Smooth muscle cell (in vitro differentiated cells): Measurements from ENCODE around the gene RANBP10. TPM values are rescaled to one million over a fixed set of nuclear protein-coding genes. Genes with fewer than 3 reads are reported as not detected.
"Not testable (repeated sequence)": the region's sequence is repeated elsewhere in the genome, so short reads cannot be mapped to it uniquely, and the experiment has no call there.

Experiments
- DNase-seq: peaks from one replicate; lab custom pipeline; 2025; ENCODE audit not compliant: unreplicated experiment; lab: John Stamatoyannopoulos, UW
- H2AFZ ChIP-seq: fragments of 200-600 bp; sonication (generic); 2 replicates; pipeline ENCODE4 v1.6.0; 2016; ENCODE audit warnings: antibody characterized with exemption, low read depth, mild to moderate bottlenecking
- H3F3A ChIP-seq: fragments of 200-600 bp; sonication (generic); 2 replicates; pipeline ENCODE4 v1.6.0; 2017; ENCODE audit warnings: antibody characterized with exemption, low read depth
- H3K27ac ChIP-seq: fragments of 200-600 bp; sonication (generic); 2 replicates; pipeline ENCODE4 v1.5.1; 2016; ENCODE audit warnings: low read depth, mild to moderate bottlenecking
- H3K27me3 ChIP-seq: fragments of 200-600 bp; sonication (generic); 2 replicates; pipeline ENCODE4 v1.6.1; 2016; ENCODE audit warnings: low read depth, mild to moderate bottlenecking
- H3K36me3 ChIP-seq: fragments of 200-600 bp; sonication (generic); 2 replicates; pipeline ENCODE4 v1.5.1; 2016; ENCODE audit warnings: low read depth
- H3K4me1 ChIP-seq: fragments of 200-600 bp; sonication (generic); 2 replicates; pipeline ENCODE4 v1.5.1; 2016; ENCODE audit warnings: low read depth
- H3K4me2 ChIP-seq: fragments of 200-600 bp; sonication (generic); 2 replicates; pipeline ENCODE4 v1.6.0; 2016; ENCODE audit warnings: mild to moderate bottlenecking
- H3K4me3 ChIP-seq: fragments of 200-600 bp; sonication (generic); 2 replicates; pipeline ENCODE4 v1.5.1; 2016; ENCODE audit warnings: mild to moderate bottlenecking
- H3K79me2 ChIP-seq: fragments of 200-600 bp; sonication (generic); 2 replicates; pipeline ENCODE4 v1.6.0; 2016; ENCODE audit warnings: low read depth, mild to moderate bottlenecking
- H3K9ac ChIP-seq: fragments of 200-600 bp; sonication (generic); 2 replicates; pipeline ENCODE4 v1.6.0; 2016; ENCODE audit warnings: low read depth
- H3K9me3 ChIP-seq: fragments of 200-600 bp; sonication (generic); replicated peaks from 2 replicates; pipeline ENCODE4 v1.5.1; 2016; ENCODE audit warnings: low read depth
- H4K20me1 ChIP-seq: fragments of 200-600 bp; sonication (generic); 2 replicates; pipeline ENCODE4 v1.6.0; 2016; ENCODE audit warnings: low read depth
- CTCF ChIP-seq: fragments of 200-600 bp; sonication (generic); IDR thresholded peaks from 2 replicates; pipeline ENCODE4 v1.5.1; 2017; ENCODE audit warnings: borderline replicate concordance, mild to moderate bottlenecking, antibody characterized with exemption; ENCODE audit not compliant: insufficient read depth, poor library complexity, severe bottlenecking
- WGBS: methylation state at CpG from one replicate; pipeline ENCODE4 v1.1.7; 2016; ENCODE audit warnings: low lambda C conversion rate; 5-methylcytosine and 5-hydroxymethylcytosine counted together
- polyA plus RNA-seq: library from polyadenylated mRNA; unstranded; fragments of >200 nt; fragmentation: Nextera tagmentation; extraction: Ambion mirVana; gene quantifications from 2 replicates; pipeline ENCODE4 v1.2.1, GENCODE V29; 2016
- total RNA-seq: library from RNA; depleted of rRNA; stranded (reverse); fragments of >200 nt; gene quantifications from 2 replicates; pipeline ENCODE4 v1.2.3, GENCODE V29; 2014

RANBP10 gene
- total and polyA plus RNA-seq, 2 experiments from 2014 or later = 4.6 to 5.9 TPM

- no peak overlapping the region for H3K4me3 ChIP-seq
- no peak overlapping the region for H3K27ac ChIP-seq
- H2AFZ ChIP-seq = no peak overlapping the region
- WGBS = 96% methylated on average over 2 of the region's 2 CpGs
- no peaks in the 10 kb centered on the region for H3K27me3 ChIP-seq
- peaks cover 1% of the 10 kb centered on the region for H4K20me1 ChIP-seq
- H3K4me2 ChIP-seq = no peak overlapping the region
- no peaks in the 10 kb centered on the region for H3K9me3 ChIP-seq
- H3K36me3 ChIP-seq = no peaks in the 10 kb centered on the region
- peaks cover 4% of the 10 kb centered on the region for H3K4me1 ChIP-seq
- H3K9ac ChIP-seq = no peak overlapping the region
- DNase-seq = no peak
- peaks cover 6% of the 10 kb centered on the region for H3F3A ChIP-seq
- H3K79me2 ChIP-seq = no peaks in the 10 kb centered on the region
- TF ChIP-seq CTCF = no peak
Observed at GRCh38 chr16:67837811-67838210, 31.5 kb upstream of the RANBP10 start.

- H3K36me3 ChIP-seq, H3F3A ChIP-seq, H4K20me1 ChIP-seq, H2AFZ ChIP-seq, H3K27me3 ChIP-seq, H3K9ac ChIP-seq, DNase-seq, H3K4me2 ChIP-seq, H3K79me2 ChIP-seq, H3K27ac ChIP-seq, H3K9me3 ChIP-seq, H3K4me1 ChIP-seq, H3K4me3 ChIP-seq: not testable (repeated sequence)
- 80% methylated on average over 10 of the region's 10 CpGs for WGBS
Observed at GRCh38 chr16:67837190-67837589, 30.8 kb upstream of the RANBP10 start.

GRCh38 chr16:67834242-67834614 lies 27.9 kb upstream of the RANBP10 start:
- Histone ChIP-seq H3K36me3 (no peaks in the 10 kb centered on the region), H3F3A (no peaks in the 10 kb centered on the region), H3K4me3 (peak overlapping the region; percentile 80), H2AFZ (peak overlapping the region; percentile 88), H3K9me3 (no peaks in the 10 kb centered on the region), H3K79me2 (peaks cover 5% of the 10 kb centered on the region), H3K4me2 (peak overlapping the region; percentile 96), H4K20me1 (no peaks in the 10 kb centered on the region), H3K9ac (peak overlapping the region; percentile 96), H3K4me1 (no peaks in the 10 kb centered on the region), H3K27ac (no peak overlapping the region), H3K27me3 (no peaks in the 10 kb centered on the region)
- no peak for TF ChIP-seq CTCF
- DNase-seq = no peak
- 87% methylated on average over 10 of the region's 10 CpGs for WGBS

- H2AFZ ChIP-seq = peak overlapping the region; percentile 90
- H3K9me3 ChIP-seq = no peaks in the 10 kb centered on the region
- peak overlapping the region; percentile 80 for H3K4me3 ChIP-seq
- H3K4me1 ChIP-seq = no peaks in the 10 kb centered on the region
- H4K20me1 ChIP-seq = no peaks in the 10 kb centered on the region
- H3K27me3 ChIP-seq = no peaks in the 10 kb centered on the region
- WGBS = 2% methylated on average over 49 of the region's 49 CpGs
- peaks cover 5% of the 10 kb centered on the region for H3K79me2 ChIP-seq
- H3K27ac ChIP-seq = peak overlapping the region; percentile 91
- no peaks in the 10 kb centered on the region for H3F3A ChIP-seq
- H3K9ac ChIP-seq = peak overlapping the region; percentile 96
- H3K36me3 ChIP-seq = no peaks in the 10 kb centered on the region
- no peak for TF ChIP-seq CTCF
- peak; percentile 70 for DNase-seq
- H3K4me2 ChIP-seq = peak overlapping the region; percentile 96
Observed at GRCh38 chr16:67833415-67834241, 27.3 kb upstream of the RANBP10 start.
